Psoas muscle (tissue), 8 donors: ENCODE results near the gene APOL3. TPM values are rescaled to one million over a fixed set of nuclear protein-coding genes. Genes with fewer than 3 reads are reported as not detected.
A peak's percentile ranks its signal among the peaks of the same experiment; 100 is the strongest.
"Not testable (repeated sequence)": the region's sequence is repeated elsewhere in the genome, so short reads cannot be mapped to it uniquely, and the experiment has no call there.

Experiments
- ATAC-seq, 4 donors: fragments of 200-7000 bp; cut with Tn5 transposase; one replicate each; pipeline ENCODE4 v1.9.1; 2020; ENCODE audit warnings: moderate library complexity in 3 of 4, mild to moderate bottlenecking in 2 of 4
- DNase-seq, 2 donors: peaks; one replicate each; pipeline ENCODE4 v3.0.0-alpha.2; 2020
- H3K27ac ChIP-seq: fragments of 200-600 bp; one replicate; pipeline ENCODE4 v1.8.0; 2022
- H3K27me3 ChIP-seq, 3 donors: fragments of 200-600 bp in 1 of 3; one replicate each; pipeline versions ENCODE4 v1.6.1 to v1.8.0; 2013 to 2022; ENCODE audit warnings: low read length in 2 of 3, mild to moderate bottlenecking in 2 of 3, moderate library complexity in 1 of 3; ENCODE audit not compliant: insufficient read depth in 3 of 3
- H3K36me3 ChIP-seq, 2 donors: fragments of 200-600 bp in 1 of 2; one replicate each; pipeline versions ENCODE4 v1.6.1 to v1.8.0; 2013 to 2022; ENCODE audit warnings: low read depth in 1 of 2, mild to moderate bottlenecking in 1 of 2, moderate library complexity in 1 of 2; ENCODE audit not compliant: insufficient read depth in 1 of 2
- H3K4me1 ChIP-seq: fragments of 200-600 bp; one replicate; pipeline ENCODE4 v1.8.0; 2022
- H3K4me3 ChIP-seq: fragments of 200-600 bp; one replicate; pipeline ENCODE4 v1.8.0; 2022; ENCODE audit warnings: mild to moderate bottlenecking
- H3K9me3 ChIP-seq: fragments of 200-600 bp; one replicate; pipeline ENCODE4 v1.8.0; 2022
- WGBS, 3 donors: extraction: QIAGEN DNeasy Blood & Tissue Kit; methylation state at CpG; one replicate each; pipeline versions ENCODE4 v1.1.6 to v1.1.7; 2013; 5-methylcytosine and 5-hydroxymethylcytosine counted together
- intact Hi-C, 2 donors: fragments of 100-400 bp; cut with DNase I; formaldehyde crosslinking; loops; one replicate each; pipeline versions ENCODE4 v1.11.0 to v1.14.2; 2022
- long read RNA-seq, 2 donors: library from polyadenylated mRNA; unstranded; transcript quantifications; one replicate each; pipeline ENCODE4 v2.0.0, GENCODE V29; 2021
- polyA plus RNA-seq, 3 donors: library from polyadenylated mRNA; stranded (reverse); fragments of 200-250 nt; gene quantifications; one replicate each; pipeline ENCODE4 v1.2.3, GENCODE V29; 2013
- total RNA-seq, 4 donors: library from RNA; stranded (reverse); fragmentation: NEBNext Ultra II Directional in 2 of 4; extraction: Animal tissue kit (Norgen Biotek cat#: 25700) in 2 of 4; gene quantifications; one replicate each; pipeline versions ENCODE4 v1.2.1 to v1.2.4, GENCODE V29; 2021 to 2023
- TF ChIP-seq, protein P1 (sequence below): fragments of 200-600 bp; IDR thresholded peaks from one replicate; pipeline ENCODE4 v1.8.0; 2022; ENCODE audit warnings: antibody characterized with exemption
- donor health status: healthy with polysubstance abuse.
- donor health status: DM: no; HTN: no; CAD: no; lungs with moderate emphysema.
- donor health status: Bipolar disorder and iron deficiency.
- donor health status: healthy.
- donor health status: DM: yes; HTN: yes; CAD: no.
- donor health status: DM: no; HTN: no; CAD: no.
- donor health status: DM: no; HTN: no; CAD: no.
- donor health status: DM: yes; HTN: yes; CAD: no.

The APOL3 gene, protein sequence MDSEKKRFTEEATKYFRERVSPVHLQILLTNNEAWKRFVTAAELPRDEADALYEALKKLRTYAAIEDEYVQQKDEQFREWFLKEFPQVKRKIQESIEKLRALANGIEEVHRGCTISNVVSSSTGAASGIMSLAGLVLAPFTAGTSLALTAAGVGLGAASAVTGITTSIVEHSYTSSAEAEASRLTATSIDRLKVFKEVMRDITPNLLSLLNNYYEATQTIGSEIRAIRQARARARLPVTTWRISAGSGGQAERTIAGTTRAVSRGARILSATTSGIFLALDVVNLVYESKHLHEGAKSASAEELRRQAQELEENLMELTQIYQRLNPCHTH
- total RNA-seq (10 to 100 TPM; 15.1 to 24.1 (median 18.3) TPM), polyA plus RNA-seq (10 to 100 TPM; 11.1 to 16.3 (median 15.1) TPM)
- long read RNA-seq, donor 1, partial matches to known transcripts, result 0 of 4 reads
- long read RNA-seq, donor 1, other reads (novel, unspliced or antisense), result 0 of 4 reads
- long read RNA-seq, donor 2, partial matches to known transcripts, result 1 of 7 reads
- long read RNA-seq, donor 2, other reads (novel, unspliced or antisense), result 2 of 7 reads

DNA sequence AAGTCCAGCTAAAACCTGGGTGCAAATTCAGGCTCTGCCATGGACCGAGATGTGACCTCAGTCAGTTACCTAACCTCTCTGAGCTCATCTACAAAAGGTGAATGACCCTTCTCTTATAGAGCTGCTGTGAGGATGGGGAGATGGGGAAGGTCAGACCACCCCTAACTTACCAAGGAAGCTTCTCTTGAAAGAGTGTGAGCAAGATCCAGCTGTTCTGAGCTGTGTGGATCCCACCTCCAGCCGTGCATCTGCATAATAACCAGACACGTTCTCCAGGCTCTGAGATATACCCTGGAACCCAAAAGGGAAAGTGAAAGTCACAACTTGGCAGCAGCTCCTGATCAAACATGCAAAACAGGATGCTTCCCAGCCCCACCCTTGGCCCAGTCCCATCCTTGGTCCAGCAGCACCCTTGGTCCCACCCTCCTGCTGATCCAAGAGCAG is at the start of gene APOL3:
Gene APOL3 (minus strand): TSS at position 257 of the 444 bp plus-strand sequence. CDS start 11,700 bp downstream, outside the sequence.
- Histone ChIP-seq H3K36me3 (no peaks in the 10 kb centered on the region), H3K27me3 (no peaks in the 10 kb centered on the region), H3K9me3 (no peaks in the 10 kb centered on the region), H3K27ac (peak within 1 kb of the TSS; percentile 58), H3K4me1 (peaks cover 12% of the 10 kb centered on the region), H3K4me3 (peak within 1 kb of the TSS; percentile 65)
- ATAC-seq (peak in 3 of 4 donors; percentile 19 to 59 (median 27)), DNase-seq (peak; percentile 70 to 86)
- WGBS, 3 donors, result 42 to 48% (median 44%) methylated on average over 3 of the region's 3 CpGs
- TF ChIP-seq, protein P1, sequence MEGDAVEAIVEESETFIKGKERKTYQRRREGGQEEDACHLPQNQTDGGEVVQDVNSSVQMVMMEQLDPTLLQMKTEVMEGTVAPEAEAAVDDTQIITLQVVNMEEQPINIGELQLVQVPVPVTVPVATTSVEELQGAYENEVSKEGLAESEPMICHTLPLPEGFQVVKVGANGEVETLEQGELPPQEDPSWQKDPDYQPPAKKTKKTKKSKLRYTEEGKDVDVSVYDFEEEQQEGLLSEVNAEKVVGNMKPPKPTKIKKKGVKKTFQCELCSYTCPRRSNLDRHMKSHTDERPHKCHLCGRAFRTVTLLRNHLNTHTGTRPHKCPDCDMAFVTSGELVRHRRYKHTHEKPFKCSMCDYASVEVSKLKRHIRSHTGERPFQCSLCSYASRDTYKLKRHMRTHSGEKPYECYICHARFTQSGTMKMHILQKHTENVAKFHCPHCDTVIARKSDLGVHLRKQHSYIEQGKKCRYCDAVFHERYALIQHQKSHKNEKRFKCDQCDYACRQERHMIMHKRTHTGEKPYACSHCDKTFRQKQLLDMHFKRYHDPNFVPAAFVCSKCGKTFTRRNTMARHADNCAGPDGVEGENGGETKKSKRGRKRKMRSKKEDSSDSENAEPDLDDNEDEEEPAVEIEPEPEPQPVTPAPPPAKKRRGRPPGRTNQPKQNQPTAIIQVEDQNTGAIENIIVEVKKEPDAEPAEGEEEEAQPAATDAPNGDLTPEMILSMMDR, result no peak
- intact Hi-C loops, result no loop called here

DNA sequence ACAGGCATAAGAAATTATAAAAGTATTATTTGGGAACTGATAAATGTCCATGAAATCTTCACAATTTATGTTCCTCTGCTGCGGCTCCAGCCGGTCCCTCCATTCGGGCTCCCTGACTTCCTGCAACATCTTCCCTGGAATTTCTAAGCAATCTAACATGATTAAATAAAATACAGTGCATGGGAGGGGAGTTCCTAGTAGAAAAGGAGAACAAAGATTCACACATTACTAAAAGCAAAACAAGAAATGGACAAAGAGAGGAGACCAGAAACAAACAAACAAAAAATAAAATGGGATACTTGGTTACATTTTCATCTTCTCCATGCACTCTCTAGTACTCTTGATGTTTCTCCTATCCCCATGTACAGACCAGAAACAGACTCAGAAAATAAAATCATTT is 49.7 kb upstream of the APOL3 start:
- Histone ChIP-seq H3K4me1 (no peaks in the 10 kb centered on the region), H3K9me3 (no peaks in the 10 kb centered on the region), H3K27ac (no peak overlapping the region), H3K27me3 (no peaks in the 10 kb centered on the region), H3K4me3 (no peak overlapping the region), H3K36me3 (no peaks in the 10 kb centered on the region)
- TF ChIP-seq, protein P1, result no peak
- DNase-seq (no peak), ATAC-seq (no peak)
- 85 to 87% (median 86%) methylated on average over 3 of the region's 3 CpGs for WGBS, 3 donors
- intact Hi-C loops, result no loop called here

DNA sequence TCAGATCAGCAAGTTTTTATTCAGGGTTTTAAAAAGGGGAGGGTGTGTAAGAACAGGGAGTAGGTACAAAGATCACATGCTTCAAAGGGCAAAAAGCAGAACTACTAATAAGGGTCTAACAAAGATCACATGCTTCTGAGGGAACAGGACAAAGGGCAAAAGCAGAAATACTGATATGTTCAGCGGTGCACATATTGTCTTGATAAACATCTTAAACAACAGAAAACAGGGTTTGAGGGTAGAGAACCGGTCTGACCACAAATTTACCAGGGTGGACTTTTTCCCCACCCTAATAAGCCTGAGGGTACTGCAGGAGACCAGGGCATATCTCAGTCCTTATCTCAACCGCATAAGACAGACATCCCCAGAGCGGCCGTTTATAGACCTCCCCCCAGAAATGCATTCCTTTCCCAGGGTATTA is 48.9 kb upstream of the APOL3 start:
- ATAC-seq, H3K9me3 ChIP-seq, DNase-seq, H3K4me1 ChIP-seq, H3K27ac ChIP-seq, intact Hi-C loops, H3K4me3 ChIP-seq, H3K36me3 ChIP-seq, H3K27me3 ChIP-seq: not testable (repeated sequence)
- 80 to 92% (median 91%) methylated on average over 5 of the region's 5 CpGs for WGBS, 3 donors

DNA sequence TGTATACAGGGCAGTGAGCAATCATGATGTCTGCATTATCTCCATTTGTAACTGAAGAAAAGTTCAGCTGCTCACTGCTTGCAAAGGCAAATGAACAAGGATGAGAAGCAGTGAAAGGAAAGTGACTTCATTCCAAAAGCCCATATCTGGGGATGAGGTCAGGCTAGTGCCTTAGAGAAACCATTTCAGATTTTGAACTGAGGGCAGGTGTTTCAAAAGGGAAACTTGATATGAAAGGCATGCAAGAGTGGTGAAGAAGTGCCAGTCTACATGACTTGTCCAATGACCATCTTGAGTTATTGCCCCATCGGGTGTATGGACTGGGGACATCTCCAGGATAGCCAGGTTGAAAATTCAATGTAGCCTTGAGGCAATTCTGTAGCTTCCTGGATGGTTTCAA is 48.4 kb upstream of the APOL3 start:
- Histone ChIP-seq H3K36me3 (no peaks in the 10 kb centered on the region), H3K9me3 (no peaks in the 10 kb centered on the region), H3K4me3 (no peak overlapping the region), H3K27ac (no peak overlapping the region), H3K4me1 (no peaks in the 10 kb centered on the region), H3K27me3 (no peaks in the 10 kb centered on the region)
- DNase-seq (no peak), ATAC-seq (peak in 2 of 4 donors; percentile 71 to 94)
- TF ChIP-seq, protein P1, result no peak
- intact Hi-C loops, result no loop called here
- 26 to 65% (median 38%) methylated on average over 1 of the region's 1 CpG for WGBS, 3 donors

DNA sequence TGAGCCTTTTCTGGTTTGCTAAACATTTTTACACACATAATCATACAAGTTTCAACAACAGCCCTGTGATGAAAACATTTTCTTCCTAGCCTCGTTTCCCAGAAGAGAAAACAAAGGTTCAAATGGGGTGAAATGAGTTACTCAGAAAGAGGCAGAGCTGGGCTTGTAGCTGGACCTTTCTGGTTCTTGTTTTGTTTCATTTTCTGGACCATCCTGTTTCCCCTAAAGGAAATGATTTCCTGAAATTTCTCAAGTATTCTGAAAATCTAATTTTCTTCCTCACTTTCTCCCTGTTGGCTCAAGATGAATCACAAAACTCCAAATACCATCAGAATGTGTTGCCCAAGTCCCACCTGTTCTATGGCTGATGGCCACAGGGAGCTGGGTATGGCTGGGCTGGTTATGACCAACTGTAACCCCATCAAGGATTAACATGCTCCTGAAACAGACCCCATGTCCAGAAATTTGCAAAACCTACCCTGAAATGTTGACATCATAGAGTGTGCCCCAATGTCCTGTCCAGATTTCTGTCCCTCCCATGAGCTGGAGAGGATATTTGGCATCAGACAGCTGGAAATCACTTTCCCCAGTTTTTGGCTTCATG is 47.7 kb upstream of the APOL3 start:
- TF ChIP-seq, protein P1, result no peak
- Histone ChIP-seq H3K4me3 (no peak overlapping the region), H3K27ac (no peak overlapping the region), H3K9me3 (no peaks in the 10 kb centered on the region), H3K4me1 (no peaks in the 10 kb centered on the region), H3K36me3 (no peaks in the 10 kb centered on the region), H3K27me3 (no peaks in the 10 kb centered on the region)
- no peak for DNase-seq
- intact Hi-C loops, result no loop called here
- WGBS, 3 donors, result 9 to 30% (median 17%) methylated on average over 1 of the region's 1 CpG
- peak in 1 of 4 donors; percentile 27 for ATAC-seq
